SK-N-SH (cell line): ENCODE results near the gene CLEC7A. TPM values are rescaled to one million over a fixed set of nuclear protein-coding genes. Genes with fewer than 3 reads are reported as not detected.

Experiments
- CTCF ChIA-PET: fragments of 300-600, 350-600 bp; formaldehyde crosslinking; extraction: SDS; loops from one replicate; lab custom pipeline; 2021; lab: Yijun Ruan, JAX
- POLR2A ChIA-PET: fragments of 350-600 bp; sonication (Branson Sonifier 250); formaldehyde crosslinking; extraction: SDS; loops from one replicate; lab custom pipeline; 2020; ENCODE audit warnings: antibody characterized with exemption, inconsistent platforms; lab: Yijun Ruan, JAX
- DNase-seq: peaks from one replicate; pipeline ENCODE4 v3.0.0; 2012
- H2AFZ ChIP-seq: fragments of 200-600 bp; sonication (generic); 2 replicates; pipeline ENCODE4 v1.8.1; 2016; ENCODE audit warnings: antibody characterized with exemption, mild to moderate bottlenecking, low read depth
- H3F3A ChIP-seq: fragments of 200-600 bp; sonication (generic); replicated peaks from 2 replicates; pipeline ENCODE3; 2016; ENCODE audit warnings: antibody characterized with exemption, mild to moderate bottlenecking; ENCODE audit not compliant: insufficient read depth
- H3K27ac ChIP-seq, 2 experiments: fragments of 200-500 bp in 1 of 2; fragments of 200-600 bp in 1 of 2; sonication (Bioruptor generic) in 1 of 2; sonication (generic), shearing (Covaris generic) in 1 of 2; 2 replicates each; pipeline versions ENCODE4 v1.5.1 to v1.6.1; 2014 to 2016; ENCODE audit warnings: low read depth in 2 of 2, inconsistent platforms in 1 of 2, low read length in 1 of 2, mild to moderate bottlenecking in 1 of 2, mixed read lengths in 1 of 2
- H3K27me3 ChIP-seq: fragments of 200-600 bp; sonication (generic), shearing (Covaris generic); 2 replicates; pipeline ENCODE4 v1.6.1; 2016; ENCODE audit warnings: mixed run types; ENCODE audit not compliant: insufficient read depth
- H3K36me3 ChIP-seq, 2 experiments: fragments of 200-500 bp in 1 of 2; fragments of 200-600 bp in 1 of 2; sonication (Bioruptor generic) in 1 of 2; sonication (generic) in 1 of 2; replicated peaks in 1 of 2; 2 replicates each; pipeline versions ENCODE3 to v1.5.1; 2014 to 2016; ENCODE audit warnings: low read length in 1 of 2, mild to moderate bottlenecking in 1 of 2; ENCODE audit not compliant: insufficient read depth in 2 of 2, control insufficient read depth in 1 of 2
- H3K4me1 ChIP-seq, 2 experiments: fragments of 200-500 bp in 1 of 2; fragments of 200-600 bp in 1 of 2; sonication (Bioruptor generic) in 1 of 2; sonication (generic), shearing (Covaris generic) in 1 of 2; 2 replicates each; pipeline versions ENCODE4 v1.5.1 to v1.6.1; 2014 to 2016; ENCODE audit warnings: low read depth in 1 of 2, low read length in 1 of 2, mixed run types in 1 of 2; ENCODE audit not compliant: insufficient read depth in 2 of 2, control insufficient read depth in 1 of 2
- H3K4me2 ChIP-seq: fragments of 200-600 bp; sonication (generic), shearing (Covaris generic); 2 replicates; pipeline ENCODE4 v1.6.1; 2017; ENCODE audit warnings: mixed run types
- H3K4me3 ChIP-seq, 2 experiments: fragments of 200-500 bp in 1 of 2; fragments of 200-600 bp in 1 of 2; sonication (Bioruptor generic) in 1 of 2; sonication (generic), shearing (Covaris generic) in 1 of 2; 2 replicates each; pipeline versions ENCODE4 v1.5.1 to v1.8.1; 2014 to 2016; ENCODE audit warnings: low read depth in 2 of 2, inconsistent platforms in 1 of 2, low read length in 1 of 2, mild to moderate bottlenecking in 1 of 2, mixed read lengths in 1 of 2, moderate library complexity in 1 of 2
- H3K79me2 ChIP-seq: fragments of 200-600 bp; sonication (generic); 2 replicates; pipeline ENCODE4 v1.8.1; 2017; ENCODE audit warnings: mild to moderate bottlenecking; ENCODE audit not compliant: insufficient read depth
- H3K9ac ChIP-seq: fragments of 200-600 bp; sonication (generic); 2 replicates; pipeline ENCODE4 v1.6.1; 2017; ENCODE audit warnings: mixed run types
- H3K9me2 ChIP-seq: fragments of 200-600 bp; sonication (generic); 2 replicates; pipeline ENCODE4 v1.6.1; 2017; ENCODE audit warnings: mixed run types
- H3K9me3 ChIP-seq: fragments of 200-600 bp; sonication (generic); 2 replicates; pipeline ENCODE4 v1.6.1; 2017; ENCODE audit warnings: mixed run types, mild to moderate bottlenecking, moderate library complexity
- H4K20me1 ChIP-seq: fragments of 200-600 bp; sonication (generic); 2 replicates; pipeline ENCODE4 v1.6.1; 2017; ENCODE audit warnings: mild to moderate bottlenecking, mixed run types; ENCODE audit not compliant: insufficient read depth
- ELF1 ChIP-seq: IDR thresholded peaks from 2 replicates; pipeline ENCODE4 v1.4.0; 2012
- FOSL2 ChIP-seq: IDR thresholded peaks from 2 replicates; pipeline ENCODE4 v1.4.0; 2012; ENCODE audit warnings: low read depth, mild to moderate bottlenecking, moderate library complexity, borderline replicate concordance
- FOXJ3 ChIP-seq: sonication (generic); formaldehyde crosslinking; IDR thresholded peaks from 2 replicates; pipeline ENCODE4 v1.5.1; 2020; ENCODE audit warnings: mild to moderate bottlenecking, missing genetic modification reagents
- FOXM1 ChIP-seq: IDR thresholded peaks from 2 replicates; pipeline ENCODE4 v1.4.0; 2012; ENCODE audit warnings: low read depth, mild to moderate bottlenecking
- GATA2 ChIP-seq: sonication (generic); formaldehyde crosslinking; IDR thresholded peaks from 2 replicates; pipeline ENCODE4 v1.5.0; 2020; ENCODE audit warnings: mild to moderate bottlenecking, missing genetic modification reagents
- JUND ChIP-seq: IDR thresholded peaks from 2 replicates; pipeline ENCODE4 v1.4.0; 2012
- MEF2A ChIP-seq: IDR thresholded peaks from 2 replicates; pipeline ENCODE4 v1.4.0; 2012; ENCODE audit warnings: low read depth, borderline replicate concordance
- NRF1 ChIP-seq: IDR thresholded peaks from 2 replicates; pipeline ENCODE4 v1.6.1; 2012; ENCODE audit warnings: low read depth, mild to moderate bottlenecking, low read length
- RCOR1 ChIP-seq: fragments of 150-350 bp; IDR thresholded peaks from 2 replicates; pipeline ENCODE4 v1.6.1; 2017; ENCODE audit warnings: antibody characterized with exemption, low read length
- TAF1 ChIP-seq: IDR thresholded peaks from 2 replicates; pipeline ENCODE4 v1.6.1; 2012; ENCODE audit warnings: low read depth, mild to moderate bottlenecking, low read length, moderate library complexity, borderline replicate concordance
- TCF12 ChIP-seq: IDR thresholded peaks from 2 replicates; pipeline ENCODE4 v1.4.0; 2012
- TEAD4 ChIP-seq: IDR thresholded peaks from 2 replicates; pipeline ENCODE4 v1.4.0; 2012; ENCODE audit warnings: mild to moderate bottlenecking, borderline replicate concordance; ENCODE audit not compliant: insufficient read depth
- YY1 ChIP-seq: IDR thresholded peaks from 2 replicates; pipeline ENCODE4 v1.4.0; 2012; ENCODE audit warnings: low read depth, mild to moderate bottlenecking
- WGBS: methylation state at CpG from one replicate; pipeline ENCODE4 v1.1.6; 2017; ENCODE audit warnings: low lambda C conversion rate; 5-methylcytosine and 5-hydroxymethylcytosine counted together
- polyA plus RNA-seq, 3 experiments: library from polyadenylated mRNA; depleted of rRNA; stranded (reverse); fragments of >200 nt; gene quantifications; 2 replicates each; pipeline ENCODE4 v1.2.3, GENCODE V29; 2012
- TF ChIP-seq, protein P1 (sequence below): IDR thresholded peaks from 2 replicates; pipeline ENCODE4 v1.4.0; 2012; ENCODE audit warnings: low read depth, borderline replicate concordance
- TF ChIP-seq, protein P2 (sequence below): fragments of 150-350 bp; IDR thresholded peaks from 2 replicates; pipeline ENCODE4 v1.6.1; 2017; ENCODE audit warnings: antibody characterized with exemption, low read length, low read depth, borderline replicate concordance
- TF ChIP-seq, protein P3 (sequence below): fragments of 200-600 bp; sonication (generic); IDR thresholded peaks from 2 replicates; pipeline ENCODE4 v1.6.1; 2017; ENCODE audit warnings: antibody characterized with exemption, mild to moderate bottlenecking, moderate library complexity

The CLEC7A gene
- polyA plus RNA-seq, 1 of the 3 experiments (the other 2 are of a cell fraction) = not detected

DNA sequence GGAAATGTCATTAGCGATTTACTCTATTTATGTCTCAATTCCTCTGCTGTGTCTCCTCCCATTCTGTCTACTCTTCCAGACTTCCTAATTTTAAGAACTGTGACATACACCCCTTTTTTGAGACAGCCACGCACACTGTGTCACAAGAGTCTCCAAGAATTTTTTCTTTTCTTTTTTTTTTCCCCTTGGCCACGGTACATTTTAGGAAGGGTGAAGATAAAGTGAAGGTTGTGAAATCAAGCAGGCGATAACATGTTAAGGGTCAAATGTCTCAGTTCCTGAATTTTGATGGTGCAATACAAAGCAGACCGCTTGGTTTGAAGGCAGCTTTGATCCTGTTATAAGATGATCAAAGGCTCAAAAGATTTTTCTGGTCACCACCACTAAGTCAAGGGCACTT is 37.6 kb upstream of the CLEC7A start:
- Histone ChIP-seq H3K9me2 (no peaks in the 10 kb centered on the region), H4K20me1 (no peaks in the 10 kb centered on the region), H3K4me2 (no peak overlapping the region), H3K9ac (no peak overlapping the region), H3K36me3 (no peaks in the 10 kb centered on the region), H3K9me3 (no peaks in the 10 kb centered on the region), H3K4me3 (no peak overlapping the region), H3F3A (no peaks in the 10 kb centered on the region), H3K4me1 (no peaks in the 10 kb centered on the region), H2AFZ (no peak overlapping the region), H3K27ac (no peak overlapping the region), H3K79me2 (no peaks in the 10 kb centered on the region), H3K27me3 (peaks cover 10% of the 10 kb centered on the region; the same call in 1 of the 2 replicates)
- WGBS = 11% methylated on average over 5 of the region's 5 CpGs
- ChIA-PET CTCF (no interaction called here), POLR2A (no interaction called here)
- TF ChIP-seq FOXM1 (no peak), MEF2A (no peak), ELF1 (no peak), TEAD4 (no peak), RCOR1 (no peak), FOXJ3 (CRISPR knock-in tag) (no peak)
- TF ChIP-seq, protein P1, sequence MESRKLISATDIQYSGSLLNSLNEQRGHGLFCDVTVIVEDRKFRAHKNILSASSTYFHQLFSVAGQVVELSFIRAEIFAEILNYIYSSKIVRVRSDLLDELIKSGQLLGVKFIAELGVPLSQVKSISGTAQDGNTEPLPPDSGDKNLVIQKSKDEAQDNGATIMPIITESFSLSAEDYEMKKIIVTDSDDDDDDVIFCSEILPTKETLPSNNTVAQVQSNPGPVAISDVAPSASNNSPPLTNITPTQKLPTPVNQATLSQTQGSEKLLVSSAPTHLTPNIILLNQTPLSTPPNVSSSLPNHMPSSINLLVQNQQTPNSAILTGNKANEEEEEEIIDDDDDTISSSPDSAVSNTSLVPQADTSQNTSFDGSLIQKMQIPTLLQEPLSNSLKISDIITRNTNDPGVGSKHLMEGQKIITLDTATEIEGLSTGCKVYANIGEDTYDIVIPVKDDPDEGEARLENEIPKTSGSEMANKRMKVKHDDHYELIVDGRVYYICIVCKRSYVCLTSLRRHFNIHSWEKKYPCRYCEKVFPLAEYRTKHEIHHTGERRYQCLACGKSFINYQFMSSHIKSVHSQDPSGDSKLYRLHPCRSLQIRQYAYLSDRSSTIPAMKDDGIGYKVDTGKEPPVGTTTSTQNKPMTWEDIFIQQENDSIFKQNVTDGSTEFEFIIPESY = no peak
- TF ChIP-seq, protein P2, sequence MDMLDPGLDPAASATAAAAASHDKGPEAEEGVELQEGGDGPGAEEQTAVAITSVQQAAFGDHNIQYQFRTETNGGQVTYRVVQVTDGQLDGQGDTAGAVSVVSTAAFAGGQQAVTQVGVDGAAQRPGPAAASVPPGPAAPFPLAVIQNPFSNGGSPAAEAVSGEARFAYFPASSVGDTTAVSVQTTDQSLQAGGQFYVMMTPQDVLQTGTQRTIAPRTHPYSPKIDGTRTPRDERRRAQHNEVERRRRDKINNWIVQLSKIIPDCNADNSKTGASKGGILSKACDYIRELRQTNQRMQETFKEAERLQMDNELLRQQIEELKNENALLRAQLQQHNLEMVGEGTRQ = no peak
- no peak for DNase-seq

DNA sequence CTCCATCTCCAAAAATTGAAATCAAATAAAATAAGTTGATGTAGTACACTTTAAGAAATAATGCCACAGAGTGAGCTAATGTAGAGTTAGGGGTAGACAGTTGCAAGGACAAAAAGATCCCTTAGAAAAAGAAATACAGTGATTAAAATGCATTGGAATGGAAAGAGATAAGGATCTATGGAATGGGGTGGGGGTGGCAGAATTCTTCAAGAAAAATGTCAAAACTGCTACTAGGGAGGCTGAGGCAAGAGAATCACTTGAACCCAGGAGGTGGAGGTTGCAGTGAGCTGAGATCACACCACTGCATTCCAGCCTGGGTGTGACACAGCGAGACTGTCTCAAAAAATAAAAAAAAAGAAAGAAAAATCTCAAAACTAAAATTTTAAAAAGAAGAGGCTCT is 35.4 kb upstream of the CLEC7A start:
- 0% methylated on average over 1 of the region's 1 CpG for WGBS
- POLR2A ChIA-PET = no interaction called here

DNA sequence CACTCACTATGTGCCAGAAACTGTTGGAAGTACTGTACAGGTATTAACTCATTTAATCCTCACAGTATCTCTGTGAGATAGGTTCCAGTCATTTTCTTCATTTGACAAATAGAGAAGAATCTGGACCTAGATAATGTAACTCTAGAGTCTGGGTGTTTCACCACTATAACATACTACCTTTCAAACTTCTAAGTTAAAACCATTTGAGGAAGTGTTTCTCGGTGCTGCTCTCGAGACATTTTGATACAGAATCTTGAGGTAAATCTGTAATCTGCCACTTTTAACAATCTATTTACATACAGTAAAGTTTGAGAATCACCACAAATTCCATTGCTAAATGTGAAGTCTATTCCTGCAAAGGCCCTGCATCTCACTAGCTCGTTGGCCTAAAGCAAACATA is 33.1 kb upstream of the CLEC7A start:
- H3K9ac ChIP-seq = no peak overlapping the region
- CTCF ChIA-PET = interaction anchor here (2.8 kb wide), 1 partner anchor 10 kb away, joined by 10 read pairs; no protein-coding TSS in a partner anchor
- H3K9me3 ChIP-seq = no peaks in the 10 kb centered on the region
- H3K4me1 ChIP-seq = no peaks in the 10 kb centered on the region
- DNase-seq = no peak
- H3F3A ChIP-seq = no peaks in the 10 kb centered on the region
- no peak overlapping the region for H3K27ac ChIP-seq
- H2AFZ ChIP-seq = no peak overlapping the region
- no peaks in the 10 kb centered on the region for H3K9me2 ChIP-seq
- no peaks in the 10 kb centered on the region for H3K79me2 ChIP-seq
- 3% methylated on average over 3 of the region's 3 CpGs for WGBS
- no peak overlapping the region for H3K4me3 ChIP-seq
- H3K36me3 ChIP-seq = no peaks in the 10 kb centered on the region
- no peak overlapping the region for H3K4me2 ChIP-seq
- POLR2A ChIA-PET = no interaction called here
- H3K27me3 ChIP-seq = peaks cover 12% of the 10 kb centered on the region; the same call in 1 of the 2 replicates
- H4K20me1 ChIP-seq = no peaks in the 10 kb centered on the region
- no peak for TF ChIP-seq YY1
- TF ChIP-seq, protein P3, sequence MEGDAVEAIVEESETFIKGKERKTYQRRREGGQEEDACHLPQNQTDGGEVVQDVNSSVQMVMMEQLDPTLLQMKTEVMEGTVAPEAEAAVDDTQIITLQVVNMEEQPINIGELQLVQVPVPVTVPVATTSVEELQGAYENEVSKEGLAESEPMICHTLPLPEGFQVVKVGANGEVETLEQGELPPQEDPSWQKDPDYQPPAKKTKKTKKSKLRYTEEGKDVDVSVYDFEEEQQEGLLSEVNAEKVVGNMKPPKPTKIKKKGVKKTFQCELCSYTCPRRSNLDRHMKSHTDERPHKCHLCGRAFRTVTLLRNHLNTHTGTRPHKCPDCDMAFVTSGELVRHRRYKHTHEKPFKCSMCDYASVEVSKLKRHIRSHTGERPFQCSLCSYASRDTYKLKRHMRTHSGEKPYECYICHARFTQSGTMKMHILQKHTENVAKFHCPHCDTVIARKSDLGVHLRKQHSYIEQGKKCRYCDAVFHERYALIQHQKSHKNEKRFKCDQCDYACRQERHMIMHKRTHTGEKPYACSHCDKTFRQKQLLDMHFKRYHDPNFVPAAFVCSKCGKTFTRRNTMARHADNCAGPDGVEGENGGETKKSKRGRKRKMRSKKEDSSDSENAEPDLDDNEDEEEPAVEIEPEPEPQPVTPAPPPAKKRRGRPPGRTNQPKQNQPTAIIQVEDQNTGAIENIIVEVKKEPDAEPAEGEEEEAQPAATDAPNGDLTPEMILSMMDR = no peak
- TF ChIP-seq GATA2 = no peak
- TF ChIP-seq TAF1 = no peak
- TF ChIP-seq FOSL2 = no peak
- TF ChIP-seq JUND = no peak
- no peak for TF ChIP-seq NRF1

More for the DNA sequence above, 35.4 kb upstream of the CLEC7A start:
- Histone ChIP-seq H2AFZ (no peak overlapping the region), H3F3A (no peaks in the 10 kb centered on the region), H4K20me1 (no peaks in the 10 kb centered on the region), H3K79me2 (no peaks in the 10 kb centered on the region), H3K4me2 (no peak overlapping the region), H3K27ac (no peak overlapping the region), H3K4me3 (no peak overlapping the region), H3K9me3 (no peaks in the 10 kb centered on the region), H3K9me2 (no peaks in the 10 kb centered on the region), H3K4me1 (no peaks in the 10 kb centered on the region), H3K36me3 (no peaks in the 10 kb centered on the region), H3K27me3 (peaks cover 15% of the 10 kb centered on the region; the same call in 1 of the 2 replicates), H3K9ac (no peak overlapping the region)
- TF ChIP-seq TCF12 = no peak
- no peak for TF ChIP-seq FOXJ3 (CRISPR knock-in tag)
- CTCF ChIA-PET = no interaction called here
- DNase-seq = no peak
